ENCODE data around the gene YEATS4.

YEATS4 gene

GRCh38 chr12:69350002-69350626 is 9.4 kb upstream of the YEATS4 start:
- ChIA-PET POLR2A (ENCODE audit: low non-redundant PET) (no interaction called here), CTCF (no interaction called here)
- DNase-seq (ENCODE audit: low spot score): no peak
- H3K27ac ChIP-seq: no peak overlapping the region
- no peak for TF ChIP-seq CTCF (conservative IDR thresholded peaks at IDR 0.05; ENCODE audit: low read depth)

- CTCF ChIA-PET: no interaction called here
Measured at GRCh38 chr12:69350777-69351176, 8.8 kb upstream of the YEATS4 start.

GRCh38 chr12:69351462-69352236 is 7.9 kb upstream of the YEATS4 start:
- H3K27ac ChIP-seq: no peak overlapping the region
- ChIA-PET POLR2A (ENCODE audit: low non-redundant PET) (no interaction called here), CTCF (no interaction called here)
- TF ChIP-seq CTCF (conservative IDR thresholded peaks at IDR 0.05; ENCODE audit: low read depth): no peak
- DNase-seq (ENCODE audit: low spot score): no peak

More at GRCh38 chr12:69350777-69351176, 8.8 kb upstream of the YEATS4 start:
- no peak overlapping the region for H3K27ac ChIP-seq
- POLR2A ChIA-PET (ENCODE audit: low non-redundant PET): no interaction called here
- no peak for TF ChIP-seq CTCF (conservative IDR thresholded peaks at IDR 0.05; ENCODE audit: low read depth)
- no peak for DNase-seq (ENCODE audit: low spot score)

GRCh38 chr12:69352904-69353303 is 6.6 kb upstream of the YEATS4 start:
- DNase-seq (ENCODE audit: low spot score): no peak
- ChIA-PET POLR2A (ENCODE audit: low non-redundant PET) (no interaction called here), CTCF (no interaction called here)
- H3K27ac ChIP-seq: no peak overlapping the region
- TF ChIP-seq CTCF (conservative IDR thresholded peaks at IDR 0.05; ENCODE audit: low read depth): no peak

- no peak overlapping the region for H3K27ac ChIP-seq
- DNase-seq (ENCODE audit: low spot score): no peak
- ChIA-PET CTCF (no interaction called here), POLR2A (ENCODE audit: low non-redundant PET) (no interaction called here)
- no peak for TF ChIP-seq CTCF (conservative IDR thresholded peaks at IDR 0.05; ENCODE audit: low read depth)
Measured at GRCh38 chr12:69354172-69354555, 5.4 kb upstream of the YEATS4 start.

GRCh38 chr12:69354556-69355187 is 4.9 kb upstream of the YEATS4 start:
- H3K27ac ChIP-seq: no peak overlapping the region
- ChIA-PET POLR2A (ENCODE audit: low non-redundant PET) (interaction anchor here (0.5 kb wide), 1 partner anchor 1225 kb away, joined by 4 read pairs; no protein-coding TSS in a partner anchor), CTCF (no interaction called here)
- no peak for TF ChIP-seq CTCF (conservative IDR thresholded peaks at IDR 0.05; ENCODE audit: low read depth)
- DNase-seq (ENCODE audit: low spot score): no peak

Measured in RWPE1 (cell line).